NCI-H524 treated with DMSO at 0.1 percent for 48 hours (cell line): ENCODE measurements around the gene SERPING1.
A peak's percentile ranks its signal among the peaks of the same experiment; 100 is the strongest.
"Not testable (repeated sequence)": the region's sequence is repeated elsewhere in the genome, so short reads cannot be mapped to it uniquely, and the experiment has no call there.

Source experiments
- DNase-seq: peaks from one replicate; lab custom pipeline; 2025; lab: John Stamatoyannopoulos, UW

The SERPING1 gene

GRCh38 chr11:57638005-57638781 is 40.7 kb downstream of the SERPING1 start:
- DNase-seq = peak; percentile 79

- no peak for DNase-seq
Measured at GRCh38 chr11:57638811-57639320, 41.4 kb downstream of the SERPING1 start.

GRCh38 chr11:57639321-57640067 is 42.0 kb downstream of the SERPING1 start:
- no peak for DNase-seq

- no peak for DNase-seq
Measured at GRCh38 chr11:57640068-57640800, 42.7 kb downstream of the SERPING1 start.

GRCh38 chr11:57641011-57641807 is 43.7 kb downstream of the SERPING1 start:
- peak; percentile 23 for DNase-seq

GRCh38 chr11:57643802-57644201 is 46.3 kb downstream of the SERPING1 start:
- DNase-seq = no peak

GRCh38 chr11:57644748-57645688 is 47.5 kb downstream of the SERPING1 start:
- DNase-seq = no peak

- no peak for DNase-seq
Measured at GRCh38 chr11:57645689-57646085, 48.2 kb downstream of the SERPING1 start.

- no peak for DNase-seq
Measured at GRCh38 chr11:57646194-57646798, 48.8 kb downstream of the SERPING1 start.

- DNase-seq = no peak
Measured at GRCh38 chr11:57646799-57647303, 49.4 kb downstream of the SERPING1 start.

- no peak for DNase-seq
Measured at GRCh38 chr11:57647372-57647771, 49.9 kb downstream of the SERPING1 start.

- DNase-seq = no peak
Measured at GRCh38 chr11:57647960-57648800, 50.7 kb downstream of the SERPING1 start.

- no peak for DNase-seq
Measured at GRCh38 chr11:57648801-57649735, 51.6 kb downstream of the SERPING1 start.

GRCh38 chr11:57649826-57650738 is 52.6 kb downstream of the SERPING1 start, which contains the start of gene YPEL4:
Gene YPEL4 (minus strand): TSS chr11:57649912. CDS start chr11:57647107, 2,805 bp downstream.
- no peak for DNase-seq

- no peak for DNase-seq
Measured at GRCh38 chr11:57650739-57651090, 53.2 kb downstream of the SERPING1 start.

GRCh38 chr11:57651408-57651807 is 53.9 kb downstream of the SERPING1 start:
- DNase-seq = no peak

GRCh38 chr11:57652230-57652629 is 54.7 kb downstream of the SERPING1 start:
- not testable (repeated sequence) for DNase-seq
